ENCODE measurements around the gene C2CD4B. TPM values are rescaled to one million over a fixed set of nuclear protein-coding genes. Genes with fewer than 3 reads are reported as not detected.

C2CD4B gene
- total RNA-seq, 4 donors from 2014 or later, result 2.5 to 8.6 (median 3.9) TPM

- Histone ChIP-seq H3K9me3 (no peaks in the 10 kb centered on the region), H3K27me3 (no peaks in the 10 kb centered on the region), H3K27ac (replicated peaks in 1 of 4) (peak overlapping the region; percentile 69 to 80 (median 78)), H3K36me3 (no peaks in the 10 kb centered on the region), H3K4me1 (peaks cover 9 to 29% (median 24%) of the 10 kb centered on the region in 4 donors), H3K4me3 (peak overlapping the region; percentile 22 to 48 (median 38))
- intact Hi-C loops (cut with DNase I), result no loop called here
- 34% methylated on average over 7 of the region's 7 CpGs for WGBS
- DNase-seq (ENCODE audit: extremely low spot score), result no peak
- TF ChIP-seq POLR2AphosphoS5 (IDR thresholded peaks at IDR 0.05) (peak; percentile 62 to 77), EP300 (IDR thresholded peaks at IDR 0.05) (no peak), CTCF (IDR thresholded peaks at IDR 0.05) (peak in 1 of 3 experiments; percentile 3)
These were observed 45.7 kb downstream of the C2CD4B start for GRCh38 chr15:62119227-62119864.

DNA sequence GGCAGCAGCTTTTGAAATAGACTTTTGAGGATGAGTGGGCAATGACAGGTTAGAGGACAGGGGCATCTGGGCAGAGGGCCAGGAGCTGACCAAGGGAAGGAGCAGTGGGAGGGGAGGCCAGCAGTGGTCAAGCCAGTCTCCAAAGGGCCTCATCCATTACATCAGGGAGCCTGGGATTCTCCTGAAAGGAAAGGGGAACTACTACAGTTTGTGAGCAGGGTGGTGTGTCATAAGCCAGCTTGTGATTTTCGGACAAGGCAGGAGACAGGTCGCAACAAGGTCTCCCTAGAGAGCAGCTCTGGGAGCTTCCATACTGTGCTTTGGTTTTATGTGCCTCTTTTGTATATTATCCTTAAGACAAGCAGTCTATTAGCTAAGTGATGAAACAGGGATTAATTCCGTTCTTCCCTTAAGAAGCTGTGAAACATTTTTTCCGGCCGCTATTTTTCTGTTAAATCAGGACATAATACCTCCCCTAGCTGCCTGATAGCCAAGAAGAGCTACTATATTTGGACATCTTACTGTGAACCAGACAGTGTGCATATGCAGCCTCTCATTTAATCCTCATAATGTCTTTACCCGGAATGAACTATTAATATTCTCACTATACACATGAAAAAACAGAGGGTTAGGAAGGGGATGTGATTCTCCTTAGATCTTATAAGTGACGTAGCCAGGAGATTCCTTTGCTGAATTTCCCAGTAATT, 46.4 kb downstream of the C2CD4B start:
- H3K4me3 ChIP-seq, result peak overlapping the region; percentile 22 to 48 (median 38)
- WGBS, result 47% methylated on average over 7 of the region's 7 CpGs

DNA sequence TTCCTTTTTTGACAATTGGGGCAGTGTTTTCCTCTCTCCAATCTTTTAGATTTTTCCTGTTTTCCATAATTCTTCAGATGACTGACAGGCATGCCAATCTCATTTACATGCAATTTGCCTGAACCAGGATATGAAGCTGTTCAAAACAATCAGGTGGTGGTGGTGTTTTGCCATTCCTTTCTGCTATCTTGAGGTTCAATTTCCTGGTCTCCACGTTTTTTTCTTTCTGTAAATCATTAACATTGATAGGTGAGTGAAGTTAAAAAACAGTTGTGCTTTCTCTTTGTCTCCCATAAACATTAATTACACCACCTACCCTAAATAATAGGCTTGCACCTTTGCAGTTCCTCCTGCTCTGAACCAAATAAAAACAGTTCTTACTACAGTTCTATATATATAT, 49.2 kb downstream of the C2CD4B start:
- H3K27ac ChIP-seq (replicated peaks in 1 of 4), result no peak overlapping the region
- H3K4me3 ChIP-seq, result no peak overlapping the region
- 41% methylated on average over 1 of the region's 1 CpG for WGBS
- intact Hi-C loops (cut with DNase I), result no loop called here
- H3K36me3 ChIP-seq, result no peaks in the 10 kb centered on the region
- no peak for DNase-seq (ENCODE audit: extremely low spot score)
- H3K4me1 ChIP-seq, result peaks cover 9 to 31% (median 23%) of the 10 kb centered on the region in 4 donors
- TF ChIP-seq CTCF (IDR thresholded peaks at IDR 0.05) (no peak), EP300 (IDR thresholded peaks at IDR 0.05) (no peak), POLR2AphosphoS5 (IDR thresholded peaks at IDR 0.05) (no peak), POLR2A (IDR thresholded peaks at IDR 0.05; ENCODE audit: low read depth) (no peak)
- H3K27me3 ChIP-seq, result no peaks in the 10 kb centered on the region
- H3K9me3 ChIP-seq, result no peaks in the 10 kb centered on the region

More for the DNA sequence above, 46.4 kb downstream of the C2CD4B start:
- Histone ChIP-seq H3K9me3 (no peaks in the 10 kb centered on the region), H3K27me3 (no peaks in the 10 kb centered on the region), H3K27ac (replicated peaks in 1 of 4) (peak overlapping the region; percentile 69 to 80 (median 78)), H3K4me1 (peaks cover 9 to 29% (median 24%) of the 10 kb centered on the region in 4 donors), H3K36me3 (no peaks in the 10 kb centered on the region)
- DNase-seq (ENCODE audit: extremely low spot score), result no peak
- intact Hi-C loops (cut with DNase I), result no loop called here
- no peak for TF ChIP-seq POLR2A (IDR thresholded peaks at IDR 0.05; ENCODE audit: low read depth)
- peak in 1 of 2 donors; percentile 19 for TF ChIP-seq POLR2AphosphoS5 (IDR thresholded peaks at IDR 0.05)

Other genes with a start within 250 kb of the C2CD4B start
- 10 to 100 TPM; 58.5 to 86.0 (median 59.4) TPM for gene VPS13C, start 104.8 kb downstream of the C2CD4B start, total RNA-seq
- under 1 TPM in 1 of 4 donors, not detected in 3; 0.33 TPM for gene C2CD4A, start 98.3 kb downstream of the C2CD4B start, total RNA-seq
- gene TLN2, start 225.3 kb upstream of the C2CD4B start, total RNA-seq, result 10 to 100 TPM; 11.2 to 20.0 (median 15.1) TPM

Data from esophagus muscularis mucosa (tissue), 4 donors.